GM12874 (cell line): ENCODE data around the gene IGSF8.

Experiments
- CTCF ChIP-seq: IDR thresholded peaks from 2 replicates; pipeline ENCODE4 v1.5.1; 2011; ENCODE audit warnings: low read depth, mild to moderate bottlenecking, control low read depth, low read length, moderate library complexity; ENCODE audit not compliant: insufficient read depth

Gene IGSF8

GRCh38 chr1:160109686-160110085 lies 11.3 kb upstream of the IGSF8 start:
- no peak for TF ChIP-seq CTCF

GRCh38 chr1:160108888-160109662 lies 10.7 kb upstream of the IGSF8 start:
- TF ChIP-seq CTCF = peak; percentile 48; the same call in 1 of the 2 replicates

- TF ChIP-seq CTCF = no peak
These were observed 9.1 kb upstream of the IGSF8 start for GRCh38 chr1:160107512-160107911.

GRCh38 chr1:160105155-160105554 lies 6.7 kb upstream of the IGSF8 start:
- TF ChIP-seq CTCF = no peak

GRCh38 chr1:160104486-160104885 lies 6.1 kb upstream of the IGSF8 start:
- no peak for TF ChIP-seq CTCF

- TF ChIP-seq CTCF = no peak
These were observed 5.4 kb upstream of the IGSF8 start for GRCh38 chr1:160103658-160104408.

GRCh38 chr1:160101717-160102522 lies 3.5 kb upstream of the IGSF8 start:
- no peak for TF ChIP-seq CTCF
